GM21786 (cell line): ENCODE data around the gene SLC46A1.

Experiments used
- ATAC-seq: cut with Tn5 transposase; IDR thresholded peaks from one replicate; pipeline ENCODE4 v1.9.1; 2021; ENCODE audit not compliant: unreplicated experiment

The SLC46A1 gene

GRCh38 chr17:28363776-28364650 lies 42.0 kb downstream of the SLC46A1 start:
- ATAC-seq, result no peak

GRCh38 chr17:28363186-28363585 lies 42.8 kb downstream of the SLC46A1 start:
- ATAC-seq, result no peak

GRCh38 chr17:28357901-28358197 lies 48.2 kb downstream of the SLC46A1 start:
- no peak for ATAC-seq

DNA sequence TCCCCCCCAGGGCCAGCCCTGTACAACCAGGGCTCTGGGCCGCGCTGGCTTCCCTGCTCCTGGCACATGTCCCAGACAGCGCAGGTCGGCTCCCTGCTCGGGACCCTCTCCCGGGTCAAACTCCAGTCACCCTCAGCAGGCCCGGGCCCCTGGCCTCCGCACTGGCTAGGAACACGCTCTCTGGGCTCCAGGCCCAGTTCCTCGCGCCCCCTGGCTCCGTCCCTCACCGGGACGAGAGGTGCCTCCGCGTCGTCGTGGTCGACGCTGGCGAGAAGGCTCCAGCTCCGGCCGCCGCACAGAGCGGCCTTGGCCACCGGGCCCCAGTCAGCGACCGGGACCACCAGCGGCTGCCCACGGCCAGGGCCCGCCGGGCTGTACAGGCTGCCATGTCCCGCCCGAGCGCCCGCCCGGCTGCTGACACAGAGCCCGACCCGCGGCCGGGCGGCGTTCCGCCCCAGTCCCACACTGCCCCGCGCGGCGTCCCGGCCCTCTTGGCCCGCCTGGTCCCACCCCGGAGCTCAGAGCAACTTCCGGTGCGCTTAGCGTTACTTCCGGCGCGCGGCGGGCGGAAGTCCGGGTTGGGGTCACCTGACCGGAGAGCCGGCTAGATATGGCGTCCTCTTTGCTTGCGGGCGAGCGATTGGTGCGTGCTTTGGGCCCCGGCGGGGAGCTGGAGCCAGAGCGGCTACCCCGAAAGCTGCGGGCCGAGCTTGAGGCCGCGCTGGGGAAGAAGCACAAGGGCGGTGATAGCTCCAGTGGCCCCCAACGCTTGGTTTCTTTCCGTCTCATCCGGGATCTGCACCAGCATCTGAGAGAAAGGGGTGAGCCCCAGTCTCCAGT lies 48.7 kb downstream of the SLC46A1 start, which contains the start of gene POLDIP2:
Gene POLDIP2 (minus strand): TSS at position 467 of the 840 bp plus-strand sequence. CDS start 79 bp downstream, at position 388.
- ATAC-seq, result peak; percentile 88

- no peak for ATAC-seq
Observed at GRCh38 chr17:28350271-28350670, 55.7 kb downstream of the SLC46A1 start.

GRCh38 chr17:28348979-28349378 lies 57.0 kb downstream of the SLC46A1 start:
- no peak for ATAC-seq

- ATAC-seq, result no peak
Observed at GRCh38 chr17:28347261-28347891, 58.6 kb downstream of the SLC46A1 start.

- ATAC-seq, result no peak
Observed at GRCh38 chr17:28346746-28347246, 59.2 kb downstream of the SLC46A1 start.

- no peak for ATAC-seq
Observed at GRCh38 chr17:28346199-28346580, 59.8 kb downstream of the SLC46A1 start.

DNA sequence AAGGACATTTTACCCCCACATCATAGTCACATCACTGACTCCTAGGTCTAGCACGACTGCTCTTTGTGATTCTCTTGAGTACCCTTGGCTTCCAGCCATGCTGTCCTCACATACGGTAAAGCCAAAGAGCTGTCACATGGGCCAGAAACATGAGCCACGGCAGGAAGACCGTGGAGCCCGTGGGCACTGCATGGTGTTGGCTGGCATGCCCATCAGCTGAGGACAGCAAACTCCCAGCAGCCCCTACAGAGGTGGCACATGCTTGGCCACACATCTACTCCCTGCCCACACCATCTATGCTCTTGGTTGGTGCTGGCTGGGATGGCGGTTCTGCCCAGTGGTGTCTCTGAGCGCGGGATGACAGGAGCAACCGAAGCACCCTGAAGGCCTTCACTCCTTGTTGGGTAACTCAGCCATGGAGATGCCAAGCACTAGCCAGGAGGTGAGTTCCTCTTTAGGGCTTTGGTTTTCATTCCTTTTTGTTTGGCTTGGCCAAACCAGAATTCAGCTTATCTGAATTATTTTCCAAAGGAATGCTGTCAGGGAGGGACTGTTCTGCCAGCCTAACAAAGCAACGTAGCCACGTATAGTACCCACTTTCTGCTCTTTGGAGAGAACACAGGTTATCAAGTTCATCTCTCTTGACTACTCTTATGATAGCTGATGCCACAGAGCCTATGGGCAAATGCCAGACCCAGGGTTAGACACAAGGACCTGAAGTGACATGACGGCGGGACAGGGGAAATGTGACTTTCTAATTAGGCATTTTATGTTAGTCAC lies 60.4 kb downstream of the SLC46A1 start:
- no peak for ATAC-seq
